BLaER1 treated with 17β-estradiol and CSF1 and Interleukin-3, amounts not matched to agents 10 nM and 100 nM (cell line): Measurements from ENCODE around the gene NIFK.

Experiments used
- H3K27ac ChIP-seq, 11 experiments: shearing (Covaris generic); formaldehyde crosslinking; 2 replicates each; pipeline ENCODE4 v1.8.1; 2022
- H3K27me3 ChIP-seq, 11 experiments: shearing (Covaris generic); formaldehyde crosslinking; 2 replicates each; pipeline ENCODE4 v1.8.1; 2022
- H3K36me3 ChIP-seq, 11 experiments: shearing (Covaris generic); formaldehyde crosslinking; 2 replicates each; pipeline ENCODE4 v1.8.1; 2022
- H3K4me1 ChIP-seq, 10 experiments: shearing (Covaris generic); formaldehyde crosslinking; 2 replicates each; pipeline ENCODE4 v1.8.1; 2022
- H3K4me2 ChIP-seq, 11 experiments: shearing (Covaris generic); formaldehyde crosslinking; 2 replicates each; pipeline ENCODE4 v1.8.1; 2022
- H3K4me3 ChIP-seq, 10 experiments: shearing (Covaris generic); formaldehyde crosslinking; 2 replicates each; pipeline ENCODE4 v1.8.1; 2022
- H3K9ac ChIP-seq, 11 experiments: shearing (Covaris generic); formaldehyde crosslinking; 2 replicates each; pipeline ENCODE4 v1.8.1; 2022
- H3K9me3 ChIP-seq, 11 experiments: shearing (Covaris generic); formaldehyde crosslinking; replicated peaks in 1 of 11; 2 replicates each; pipeline ENCODE4 v1.8.1; 2022
- H4K20me1 ChIP-seq, 11 experiments: shearing (Covaris generic); formaldehyde crosslinking; 2 replicates each; pipeline ENCODE4 v1.8.1; 2022
- Cebpa-rat ChIP-seq, 11 experiments: shearing (Covaris generic); IDR thresholded peaks; 2 replicates each; pipeline ENCODE4 v1.8.1; 2022

NIFK gene

GRCh38 chr2:121736462-121737336, at the start of gene NIFK:
TSS of gene NIFK (minus strand) at chr2:121736875. CDS start at chr2:121736850, 25 bp downstream.
- Histone ChIP-seq H3K9ac (peak within 1 kb of the TSS; percentile 84 to 98 (median 95)), H3K4me1 (peaks cover 27 to 49% (median 33%) of the 10 kb centered on the region in 10 experiments), H3K4me3 (peak within 1 kb of the TSS; percentile 86 to 100 (median 99)), H3K4me2 (peak within 1 kb of the TSS; percentile 75 to 91 (median 82)), H3K9me3 (no peaks in the 10 kb centered on the region), H3K27me3 (no peaks in the 10 kb centered on the region; a peak in 1 of 22 replicates), H3K36me3 (peaks cover 34 to 39% (median 38%) of the 10 kb centered on the region in 11 experiments), H3K27ac (peak within 1 kb of the TSS; percentile 80 to 96 (median 91)), H4K20me1 (peaks cover 6 to 48% (median 44%) of the 10 kb centered on the region in 11 experiments; a peak in 20 of 22 replicates)
- TF ChIP-seq Cebpa-rat (IDR thresholded peaks at IDR 0.05) = no peak

- TF ChIP-seq Cebpa-rat (IDR thresholded peaks at IDR 0.05) = no peak
Observed at GRCh38 chr2:121783180-121783579, 46.5 kb upstream of the NIFK start.

GRCh38 chr2:121778741-121779487, 42.2 kb upstream of the NIFK start:
- Histone ChIP-seq H3K4me2 (no peak overlapping the region), H3K9ac (no peak overlapping the region), H3K36me3 (no peaks in the 10 kb centered on the region), H3K4me1 (peaks cover 0 to under 1% (median 0%) of the 10 kb centered on the region in 10 experiments; a peak in 2 of 20 replicates), H4K20me1 (no peaks in the 10 kb centered on the region), H3K9me3 (no peaks in the 10 kb centered on the region), H3K27me3 (no peaks in the 10 kb centered on the region), H3K4me3 (no peak overlapping the region), H3K27ac (no peak overlapping the region)
- TF ChIP-seq Cebpa-rat (IDR thresholded peaks at IDR 0.05) = no peak

More at GRCh38 chr2:121783180-121783579, 46.5 kb upstream of the NIFK start:
- H4K20me1 ChIP-seq = no peaks in the 10 kb centered on the region
- H3K36me3 ChIP-seq = no peaks in the 10 kb centered on the region
- peaks cover 0 to under 1% (median 0%) of the 10 kb centered on the region in 11 experiments; a peak in 2 of 22 replicates for H3K9me3 ChIP-seq
- H3K9ac ChIP-seq = no peak overlapping the region
- no peak overlapping the region for H3K4me2 ChIP-seq
- no peaks in the 10 kb centered on the region for H3K27me3 ChIP-seq
- H3K27ac ChIP-seq = no peak overlapping the region
- H3K4me3 ChIP-seq = no peak overlapping the region
- no peaks in the 10 kb centered on the region for H3K4me1 ChIP-seq

GRCh38 chr2:121777699-121778058, 41.0 kb upstream of the NIFK start:
- H3K9ac ChIP-seq = no peak overlapping the region
- peaks cover 0 to 11% (median 10%) of the 10 kb centered on the region in 10 experiments; a peak in 16 of 20 replicates for H3K4me1 ChIP-seq
- H4K20me1 ChIP-seq = no peaks in the 10 kb centered on the region
- no peak overlapping the region for H3K4me2 ChIP-seq
- no peaks in the 10 kb centered on the region for H3K36me3 ChIP-seq
- H3K4me3 ChIP-seq = no peak overlapping the region
- no peak overlapping the region for H3K27ac ChIP-seq
- H3K9me3 ChIP-seq = no peaks in the 10 kb centered on the region
- TF ChIP-seq Cebpa-rat (IDR thresholded peaks at IDR 0.05) = no peak
- no peaks in the 10 kb centered on the region for H3K27me3 ChIP-seq

GRCh38 chr2:121776885-121777698, 40.4 kb upstream of the NIFK start:
- no peaks in the 10 kb centered on the region for H4K20me1 ChIP-seq
- no peaks in the 10 kb centered on the region for H3K27me3 ChIP-seq
- H3K4me2 ChIP-seq = no peak overlapping the region
- H3K9me3 ChIP-seq = no peaks in the 10 kb centered on the region
- no peaks in the 10 kb centered on the region for H3K36me3 ChIP-seq
- no peak overlapping the region for H3K9ac ChIP-seq
- H3K4me3 ChIP-seq = no peak overlapping the region
- no peak overlapping the region for H3K27ac ChIP-seq
- TF ChIP-seq Cebpa-rat (IDR thresholded peaks at IDR 0.05) = no peak
- peaks cover 5 to 17% (median 16%) of the 10 kb centered on the region in 10 experiments for H3K4me1 ChIP-seq

GRCh38 chr2:121776361-121776760, 39.7 kb upstream of the NIFK start:
- H3K27ac ChIP-seq = no peak overlapping the region
- H3K9ac ChIP-seq = no peak overlapping the region
- H3K4me2 ChIP-seq = no peak overlapping the region
- peaks cover 13 to 24% (median 23%) of the 10 kb centered on the region in 10 experiments for H3K4me1 ChIP-seq
- TF ChIP-seq Cebpa-rat (IDR thresholded peaks at IDR 0.05) = no peak
- no peaks in the 10 kb centered on the region for H4K20me1 ChIP-seq
- H3K9me3 ChIP-seq = no peaks in the 10 kb centered on the region
- no peaks in the 10 kb centered on the region for H3K27me3 ChIP-seq
- H3K36me3 ChIP-seq = no peaks in the 10 kb centered on the region
- H3K4me3 ChIP-seq = no peak overlapping the region

GRCh38 chr2:121774235-121774634, 37.6 kb upstream of the NIFK start:
- Histone ChIP-seq H3K9ac (no peak overlapping the region), H3K4me2 (no peak overlapping the region), H4K20me1 (no peaks in the 10 kb centered on the region), H3K4me1 (peaks cover 14 to 25% (median 24%) of the 10 kb centered on the region in 10 experiments), H3K36me3 (peaks cover 6 to 14% (median 12%) of the 10 kb centered on the region in 11 experiments; a peak in 17 of 22 replicates), H3K9me3 (no peaks in the 10 kb centered on the region), H3K27ac (no peak overlapping the region), H3K4me3 (no peak overlapping the region), H3K27me3 (no peaks in the 10 kb centered on the region)
- TF ChIP-seq Cebpa-rat (IDR thresholded peaks at IDR 0.05) = no peak

GRCh38 chr2:121771976-121772742, 35.5 kb upstream of the NIFK start:
- Histone ChIP-seq H3K9me3 (no peaks in the 10 kb centered on the region), H3K27me3 (no peaks in the 10 kb centered on the region), H3K4me2 (peak overlapping the region; percentile 2 to 66 (median 36); a peak in 18 of 22 replicates), H3K36me3 (peaks cover 26 to 35% (median 32%) of the 10 kb centered on the region in 11 experiments), H3K27ac (peak overlapping the region in 8 of 11 experiments; percentile 48 to 64 (median 54); a peak in 16 of 22 replicates), H3K9ac (peak overlapping the region in 5 of 11 experiments; percentile 31 to 44 (median 33); a peak in 8 of 22 replicates), H4K20me1 (peaks cover 0 to 10% (median 0%) of the 10 kb centered on the region in 11 experiments; a peak in 1 of 22 replicates), H3K4me1 (peaks cover 14 to 25% (median 24%) of the 10 kb centered on the region in 10 experiments), H3K4me3 (no peak overlapping the region)
- TF ChIP-seq Cebpa-rat (IDR thresholded peaks at IDR 0.05) = no peak
